Measurements from ENCODE around the gene FNDC3B. TPM values are rescaled to one million over a fixed set of nuclear protein-coding genes. Genes with fewer than 3 reads are reported as not detected.

Gene FNDC3B
- total RNA-seq, 1 experiment from 2014 or later, result 173 TPM

DNA sequence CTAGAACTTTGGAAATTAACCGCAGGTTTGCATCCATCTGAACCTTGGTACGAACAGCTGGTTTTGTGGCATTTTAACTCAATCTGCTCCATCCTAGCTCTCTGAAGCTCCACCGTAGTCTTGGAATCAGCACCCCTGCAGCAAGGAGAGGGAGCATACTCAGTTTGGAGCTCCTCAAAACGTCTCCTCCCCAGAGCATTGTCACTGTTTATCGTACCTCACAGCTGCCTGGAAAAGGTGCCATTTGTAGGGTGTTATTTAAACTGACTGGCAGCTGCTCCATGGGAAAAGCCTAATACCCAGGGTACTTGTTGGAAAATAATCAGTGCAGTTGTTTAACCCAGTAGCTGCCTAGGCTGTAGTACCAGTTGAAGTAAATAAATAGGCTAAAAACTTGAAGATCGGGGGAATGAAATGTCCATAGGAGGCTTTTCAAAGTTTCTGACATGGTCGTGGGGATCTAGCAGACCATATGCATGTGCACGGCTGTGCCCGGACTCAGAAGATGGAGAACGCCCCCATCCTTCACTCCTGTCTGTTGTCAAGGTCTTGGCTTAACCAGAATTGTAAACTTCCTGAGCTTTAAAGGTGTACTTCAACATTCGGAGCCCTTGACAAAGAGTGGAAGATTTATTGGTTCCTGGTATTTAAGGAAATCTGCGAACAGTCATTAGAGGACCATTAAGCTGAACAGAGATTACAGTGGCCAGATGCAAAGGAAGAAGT lies 365.0 kb downstream of the FNDC3B start:
- ATAC-seq, result no peak
- H3K36me3 ChIP-seq (ENCODE audit: control insufficient read depth, insufficient read depth, low read length), result peaks cover 4% of the 10 kb centered on the region
- no TSS peak for BruUV-seq (replicated peaks)
- intact Hi-C loops (cut with micrococcal nuclease; ENCODE audit: unreplicated experiment) (loop anchor here (10.0 kb wide), 2 partner anchors 70 to 260 kb away; no protein-coding TSS in a partner anchor), in situ Hi-C loops (cut with HindIII; ENCODE audit: low pct_unique_long_range_greater_than_20kb, low sequenced_read_pairs) (no loop called here)
- no peak overlapping the region for H3K27ac ChIP-seq (ENCODE audit: low read length)
- no peaks in the 10 kb centered on the region for H3K4me1 ChIP-seq (ENCODE audit: control insufficient read depth, insufficient read depth, low read length)
- no peaks in the 10 kb centered on the region for H3K9me3 ChIP-seq (ENCODE audit: control insufficient read depth, insufficient read depth, low read depth, low read length)
- DNase-seq (ENCODE audit: low read depth, low spot score), result no peak
- CTCF ChIA-PET, result no interaction called here
- H3K27me3 ChIP-seq (ENCODE audit: control insufficient read depth, insufficient read depth, low read length), result no peaks in the 10 kb centered on the region
- no peak overlapping the region for H3K4me3 ChIP-seq (ENCODE audit: low read depth in 2 of 2, low read length in 2 of 2)
- no peak for TF ChIP-seq TCF7L2 (IDR thresholded peaks at IDR 0.05; ENCODE audit: low read depth, low read length)
- POLR2A ChIA-PET, result no interaction called here

- intact Hi-C loops (cut with micrococcal nuclease; ENCODE audit: unreplicated experiment), result loop anchor here (10.0 kb wide), 2 partner anchors 69 to 259 kb away; no protein-coding TSS in a partner anchor
- Histone ChIP-seq H3K4me1 (ENCODE audit: control insufficient read depth, insufficient read depth, low read length) (no peaks in the 10 kb centered on the region), H3K36me3 (ENCODE audit: control insufficient read depth, insufficient read depth, low read length) (no peaks in the 10 kb centered on the region; the same call in 1 of the 2 replicates), H3K27me3 (ENCODE audit: control insufficient read depth, insufficient read depth, low read length) (no peaks in the 10 kb centered on the region), H3K27ac (ENCODE audit: low read length) (no peak overlapping the region), H3K9me3 (ENCODE audit: control insufficient read depth, insufficient read depth, low read depth, low read length) (no peaks in the 10 kb centered on the region), H3K4me3 (ENCODE audit: low read depth in 2 of 2, low read length in 2 of 2) (no peak overlapping the region)
- CTCF ChIA-PET, result interaction anchor here (0.6 kb wide), 1 partner anchor 759 kb away, joined by 4 read pairs; no protein-coding TSS in a partner anchor
- in situ Hi-C loops (cut with HindIII; ENCODE audit: low pct_unique_long_range_greater_than_20kb, low sequenced_read_pairs), result no loop called here
- no TSS peak for BruUV-seq (replicated peaks)
- POLR2A ChIA-PET, result no interaction called here
- TF ChIP-seq SIN3A (IDR thresholded peaks at IDR 0.05; ENCODE audit: borderline replicate concordance, insufficient read depth, low read depth, low read length) (no peak), POLR2AphosphoS5 (IDR thresholded peaks at IDR 0.05; ENCODE audit: low read depth, low read length) (no peak; the same call in 1 of the 2 replicates), TCF7L2 (IDR thresholded peaks at IDR 0.05; ENCODE audit: low read depth, low read length) (no peak), REST (IDR thresholded peaks at IDR 0.05; ENCODE audit: insufficient read depth in 1 of 2, low read depth in 2 of 2, low read length in 1 of 2) (no peak)
- TF ChIP-seq, protein P1, sequence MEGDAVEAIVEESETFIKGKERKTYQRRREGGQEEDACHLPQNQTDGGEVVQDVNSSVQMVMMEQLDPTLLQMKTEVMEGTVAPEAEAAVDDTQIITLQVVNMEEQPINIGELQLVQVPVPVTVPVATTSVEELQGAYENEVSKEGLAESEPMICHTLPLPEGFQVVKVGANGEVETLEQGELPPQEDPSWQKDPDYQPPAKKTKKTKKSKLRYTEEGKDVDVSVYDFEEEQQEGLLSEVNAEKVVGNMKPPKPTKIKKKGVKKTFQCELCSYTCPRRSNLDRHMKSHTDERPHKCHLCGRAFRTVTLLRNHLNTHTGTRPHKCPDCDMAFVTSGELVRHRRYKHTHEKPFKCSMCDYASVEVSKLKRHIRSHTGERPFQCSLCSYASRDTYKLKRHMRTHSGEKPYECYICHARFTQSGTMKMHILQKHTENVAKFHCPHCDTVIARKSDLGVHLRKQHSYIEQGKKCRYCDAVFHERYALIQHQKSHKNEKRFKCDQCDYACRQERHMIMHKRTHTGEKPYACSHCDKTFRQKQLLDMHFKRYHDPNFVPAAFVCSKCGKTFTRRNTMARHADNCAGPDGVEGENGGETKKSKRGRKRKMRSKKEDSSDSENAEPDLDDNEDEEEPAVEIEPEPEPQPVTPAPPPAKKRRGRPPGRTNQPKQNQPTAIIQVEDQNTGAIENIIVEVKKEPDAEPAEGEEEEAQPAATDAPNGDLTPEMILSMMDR (IDR thresholded peaks at IDR 0.05), result no peak
- DNase-seq (ENCODE audit: low read depth, low spot score), result no peak
- no peak for ATAC-seq
Measured at GRCh38 chr3:172405914-172406313, 366.5 kb downstream of the FNDC3B start.

DNA sequence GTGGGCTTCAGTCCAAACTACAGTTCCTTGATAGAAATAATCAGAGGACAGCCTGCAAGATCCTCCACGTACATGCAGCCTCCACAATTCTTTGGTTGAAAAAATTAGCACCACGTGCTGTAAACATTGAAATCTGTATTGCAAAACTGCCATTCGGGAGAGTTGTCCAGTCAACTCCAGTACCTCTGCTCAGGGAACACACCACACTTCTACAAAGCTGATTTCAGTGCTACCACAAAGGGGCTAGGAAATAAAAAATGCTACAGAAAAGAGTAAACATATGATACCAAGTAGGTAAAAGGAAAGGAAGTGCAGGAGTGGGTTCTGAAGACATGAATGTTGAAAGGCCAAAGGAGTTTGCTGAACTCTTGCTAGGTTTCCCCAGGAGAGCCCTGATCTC lies 368.5 kb downstream of the FNDC3B start:
- BruUV-seq (replicated peaks), result no TSS peak
- TF ChIP-seq, protein P1 (IDR thresholded peaks at IDR 0.05), result no peak
- no peak for TF ChIP-seq POLR2AphosphoS5 (IDR thresholded peaks at IDR 0.05; ENCODE audit: low read depth, low read length)
- TF ChIP-seq SIN3A (IDR thresholded peaks at IDR 0.05; ENCODE audit: borderline replicate concordance, insufficient read depth, low read depth, low read length), result no peak
- no peak for TF ChIP-seq TCF7L2 (IDR thresholded peaks at IDR 0.05; ENCODE audit: low read depth, low read length)
- TF ChIP-seq REST (IDR thresholded peaks at IDR 0.05; ENCODE audit: insufficient read depth in 1 of 2, low read depth in 2 of 2, low read length in 1 of 2), result no peak
- in situ Hi-C loops (cut with HindIII; ENCODE audit: low pct_unique_long_range_greater_than_20kb, low sequenced_read_pairs), result no loop called here
- no peaks in the 10 kb centered on the region; the same call in 1 of the 2 replicates for H3K27me3 ChIP-seq (ENCODE audit: control insufficient read depth, insufficient read depth, low read length)
- no peaks in the 10 kb centered on the region for H3K36me3 ChIP-seq (ENCODE audit: control insufficient read depth, insufficient read depth, low read length)
- no peak overlapping the region for H3K4me3 ChIP-seq (ENCODE audit: low read depth in 2 of 2, low read length in 2 of 2)
- DNase-seq (ENCODE audit: low read depth, low spot score) (no peak), ATAC-seq (no peak)
- POLR2A ChIA-PET, result no interaction called here
- H3K4me1 ChIP-seq (ENCODE audit: control insufficient read depth, insufficient read depth, low read length), result no peaks in the 10 kb centered on the region
- intact Hi-C loops (cut with micrococcal nuclease; ENCODE audit: unreplicated experiment), result loop anchor here (10.0 kb wide), 2 partner anchors 67 to 257 kb away; no protein-coding TSS in a partner anchor
- CTCF ChIA-PET, result no interaction called here
- H3K27ac ChIP-seq (ENCODE audit: low read length), result no peak overlapping the region
- H3K9me3 ChIP-seq (ENCODE audit: control insufficient read depth, insufficient read depth, low read depth, low read length), result no peaks in the 10 kb centered on the region
